Bronchial epithelial cell (primary cell): ENCODE data around the gene MCEMP1. TPM values are rescaled to one million over a fixed set of nuclear protein-coding genes. Genes with fewer than 3 reads are reported as not detected.

Experiments
- DNase-seq: peaks from one replicate; pipeline ENCODE4 v3.0.0-alpha.2; 2010; ENCODE audit warnings: low read depth
- FAIRE-seq: peaks from 2 replicates; lab custom pipeline; 2011; peaks lifted over from hg19 to GRCh38; lab: Jason Lieb, UNC
- H3K27me3 ChIP-seq: 2 replicates; pipeline ENCODE4 v1.5.1; 2011; ENCODE audit warnings: low read length; ENCODE audit not compliant: control insufficient read depth, insufficient read depth
- H3K36me3 ChIP-seq: 2 replicates; pipeline ENCODE4 v1.5.1; 2011; ENCODE audit warnings: low read length; ENCODE audit not compliant: control insufficient read depth, insufficient read depth
- H3K4me3 ChIP-seq: 2 replicates; pipeline ENCODE4 v1.5.1; 2011; ENCODE audit warnings: mild to moderate bottlenecking, low read depth, low read length, control low read depth
- CTCF ChIP-seq: IDR thresholded peaks from 2 replicates; pipeline ENCODE4 v1.5.1; 2011; ENCODE audit warnings: mild to moderate bottlenecking, moderate library complexity, low read length, control low read depth, inconsistent platforms; ENCODE audit not compliant: insufficient read depth, severe bottlenecking
- total RNA-seq: library from RNA; depleted of rRNA; stranded (reverse); fragments of >200 nt; gene quantifications from 2 replicates; pipeline ENCODE4 v1.2.1, GENCODE V29; 2014

The MCEMP1 gene
- total RNA-seq, 1 donor from 2014 or later: not detected

- DNase-seq (no peak), FAIRE-seq (no peak)
- Histone ChIP-seq H3K27me3 (peaks cover 7% of the 10 kb centered on the region), H3K36me3 (no peaks in the 10 kb centered on the region), H3K4me3 (no peak overlapping the region)
- TF ChIP-seq CTCF: no peak
These were observed 52.3 kb downstream of the MCEMP1 start for GRCh38 chr19:7729211-7729610.

Other genes starting within 250 kb of the MCEMP1 start
- 2.1 and 3.8 TPM in 2 replicates for gene PEX11G, start 188.1 kb upstream of the MCEMP1 start, total RNA-seq
- 3.5 and 3.9 TPM in 2 replicates for gene ZNF358, start 161.0 kb upstream of the MCEMP1 start, total RNA-seq
- gene MCOLN1, start 154.5 kb upstream of the MCEMP1 start, total RNA-seq: 3.7 and 3.8 TPM in 2 replicates
- gene PNPLA6, start 141.4 kb upstream of the MCEMP1 start, total RNA-seq: 35.6 and 40.8 TPM in 2 replicates
- 2.4 and 7.0 TPM in 2 replicates for gene CAMSAP3, start 81.2 kb upstream of the MCEMP1 start, total RNA-seq
- 21.8 and 23.4 TPM in 2 replicates for gene XAB2, start 47.5 kb upstream of the MCEMP1 start, total RNA-seq
- 10.3 and 14.5 TPM in 2 replicates for gene PET100, start 47.3 kb upstream of the MCEMP1 start, total RNA-seq
- not detected in 2 replicates for gene PCP2, start 43.4 kb upstream of the MCEMP1 start, total RNA-seq
- 47.9 and 89.4 TPM in 2 replicates for gene STXBP2, start 40.0 kb upstream of the MCEMP1 start, total RNA-seq
- not detected in 2 replicates for gene RETN, start 8.0 kb upstream of the MCEMP1 start, total RNA-seq
- gene TRAPPC5, start 3.7 kb downstream of the MCEMP1 start, total RNA-seq: 29.2 and 141 TPM in 2 replicates
- gene FCER2, start 25.0 kb downstream of the MCEMP1 start, total RNA-seq: not detected in 2 replicates
- gene CLEC4G, start 55.0 kb downstream of the MCEMP1 start, total RNA-seq: not detected in 2 replicates
- gene CD209, start 70.4 kb downstream of the MCEMP1 start, total RNA-seq: not detected in 2 replicates
- not detected in 2 replicates for gene CLEC4M, start 86.2 kb downstream of the MCEMP1 start, total RNA-seq
- gene EVI5L, start 153.1 kb downstream of the MCEMP1 start, total RNA-seq: 9.2 and 19.5 TPM in 2 replicates
- gene PRR36, start 197.3 kb downstream of the MCEMP1 start, total RNA-seq: 0.13 TPM in 1 of 2 replicates, not detected in the other
- 7.6 and 13.2 TPM in 2 replicates for gene LRRC8E, start 211.4 kb downstream of the MCEMP1 start, total RNA-seq
- gene MAP2K7, start 226.8 kb downstream of the MCEMP1 start, total RNA-seq: 10.0 and 11.9 TPM in 2 replicates
- 1.8 and 1.9 TPM in 2 replicates for gene TGFBR3L, start 237.7 kb downstream of the MCEMP1 start, total RNA-seq
- 13.4 and 15.9 TPM in 2 replicates for gene SNAPC2, start 243.2 kb downstream of the MCEMP1 start, total RNA-seq
- 0.26 and 0.77 TPM in 2 replicates for gene CTXN1, start 249.0 kb downstream of the MCEMP1 start, total RNA-seq